Urinary bladder (tissue), 4 donors: ENCODE data around the gene NCMAP. TPM values are rescaled to one million over a fixed set of nuclear protein-coding genes. Genes with fewer than 3 reads are reported as not detected.
A peak's percentile ranks its signal among the peaks of the same experiment; 100 is the strongest.
"Not testable (repeated sequence)": the region's sequence is repeated elsewhere in the genome, so short reads cannot be mapped to it uniquely, and the experiment has no call there.

Experiments
- DNase-seq: peaks from one replicate; pipeline ENCODE4 v3.0.0-alpha.2; 2015; ENCODE audit errors: extremely low spot score
- H3K27ac ChIP-seq: one replicate; pipeline ENCODE4 v1.5.1; 2013; ENCODE audit warnings: low read depth, mild to moderate bottlenecking, moderate library complexity
- H3K36me3 ChIP-seq: one replicate; pipeline ENCODE4 v1.6.1; 2013; ENCODE audit warnings: mild to moderate bottlenecking, moderate library complexity; ENCODE audit not compliant: insufficient read depth
- H3K4me1 ChIP-seq: one replicate; pipeline ENCODE4 v1.6.1; 2013; ENCODE audit warnings: mild to moderate bottlenecking, moderate library complexity; ENCODE audit not compliant: insufficient read depth
- H3K4me3 ChIP-seq: one replicate; pipeline ENCODE4 v1.5.1; 2013; ENCODE audit warnings: low read depth, low read length
- WGBS: extraction: QIAGEN DNeasy Blood & Tissue Kit; methylation state at CpG from one replicate; pipeline ENCODE4 v1.1.7; 2013; 5-methylcytosine and 5-hydroxymethylcytosine counted together
- polyA plus RNA-seq: library from polyadenylated mRNA; stranded (reverse); fragments of 200-250 nt; gene quantifications from one replicate; pipeline ENCODE4 v1.2.3, GENCODE V29; 2013
- total RNA-seq: library from RNA; depleted of rRNA; stranded (reverse); fragments of >200 nt; gene quantifications from one replicate; pipeline ENCODE4 v1.2.3, GENCODE V29; 2014
- donor health status: healthy with polysubstance abuse.
- donor health status: healthy.

NCMAP gene, protein sequence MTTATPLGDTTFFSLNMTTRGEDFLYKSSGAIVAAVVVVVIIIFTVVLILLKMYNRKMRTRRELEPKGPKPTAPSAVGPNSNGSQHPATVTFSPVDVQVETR
- total RNA-seq = 0.16 TPM
- polyA plus RNA-seq = 0.20 TPM

DNA sequence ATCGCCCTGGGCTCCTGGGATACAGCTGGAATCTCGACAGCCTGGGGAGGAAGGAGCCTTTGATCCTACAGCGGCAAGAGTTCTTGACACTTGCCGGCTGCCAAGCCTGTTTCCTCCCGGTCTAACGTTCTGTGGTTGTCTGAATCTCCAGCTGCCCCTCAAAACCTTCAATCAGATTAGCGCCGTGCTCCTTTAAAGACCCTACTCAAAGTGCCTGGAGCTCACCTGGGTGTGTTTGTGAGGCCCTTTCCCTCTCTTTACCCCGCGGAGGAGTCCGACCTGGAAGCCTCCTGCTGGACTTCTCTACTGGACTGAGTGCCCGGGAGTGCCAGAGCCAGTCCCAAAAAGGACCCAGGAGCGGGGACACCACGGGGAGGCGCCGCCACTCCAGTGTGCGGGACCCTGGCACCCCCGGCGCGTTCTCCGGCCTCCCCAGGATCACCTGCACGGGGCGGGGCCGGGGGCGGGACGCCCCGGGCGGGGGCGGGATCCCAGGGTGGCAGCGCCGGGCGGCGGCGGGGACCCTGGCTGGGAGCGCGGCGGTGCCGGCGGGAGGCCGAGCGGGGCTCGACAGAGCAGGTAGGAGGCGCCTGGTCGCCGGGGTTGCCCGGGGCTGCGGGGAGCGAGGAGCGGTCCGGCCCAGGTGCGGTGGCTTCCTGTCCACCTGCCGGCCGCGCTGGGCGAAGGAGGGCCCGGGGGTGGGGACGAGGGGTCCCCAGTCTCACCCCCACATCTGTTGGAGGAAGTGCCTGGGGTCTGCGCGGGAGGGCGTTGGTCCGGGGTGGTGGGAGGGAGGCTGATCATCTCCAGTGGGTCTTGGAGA is at the start of gene NCMAP:
Gene NCMAP, plus strand, starts transcription at position 497 of the 823 bp plus-strand sequence. CDS start 39,344 bp downstream, outside the sequence.
- DNase-seq = no peak

DNA sequence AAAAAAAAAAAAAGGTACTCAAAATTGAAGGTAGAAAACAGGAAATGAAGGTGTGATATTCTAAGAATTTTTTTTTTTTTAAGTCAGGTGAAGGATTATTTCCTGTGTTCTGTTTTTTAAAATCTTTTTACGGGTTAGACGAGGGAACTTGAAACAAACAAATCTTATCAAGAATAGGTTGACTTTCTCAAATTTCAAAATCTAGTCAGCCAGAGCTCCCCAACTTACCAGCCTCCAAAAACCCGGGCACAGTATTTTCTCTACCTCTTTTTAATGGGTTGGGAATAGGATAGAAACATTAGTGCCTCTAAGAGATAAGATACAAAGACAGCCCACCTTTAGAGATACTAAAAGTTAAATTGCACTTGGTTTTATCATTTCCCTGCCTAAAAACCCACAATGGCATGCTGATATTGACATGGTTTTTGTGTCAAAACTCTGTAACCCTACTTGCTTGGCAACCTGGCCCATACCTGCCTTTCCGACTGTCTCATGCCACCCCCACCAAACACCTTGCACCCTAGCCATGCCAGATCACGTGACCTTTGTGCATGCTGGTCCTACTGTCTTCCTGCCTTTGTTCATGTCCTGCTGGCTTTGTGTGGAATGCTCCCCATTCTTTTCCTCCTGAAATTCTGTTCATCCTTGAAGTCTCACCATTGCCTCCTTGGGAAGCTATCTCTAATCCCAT is 49.1 kb upstream of the NCMAP start:
- H3K36me3 ChIP-seq = no peaks in the 10 kb centered on the region
- H3K27ac ChIP-seq = no peak overlapping the region
- 79% methylated on average over 5 of the region's 5 CpGs for WGBS
- DNase-seq = no peak
- H3K4me3 ChIP-seq = no peak overlapping the region
- H3K4me1 ChIP-seq = no peaks in the 10 kb centered on the region

More for the DNA sequence above, at the start of gene NCMAP:
- no peak within 1 kb of the TSS for H3K27ac ChIP-seq
- H3K4me1 ChIP-seq = no peaks in the 10 kb centered on the region
- H3K4me3 ChIP-seq = peak within 1 kb of the TSS; percentile 40
- no peaks in the 10 kb centered on the region for H3K36me3 ChIP-seq
- WGBS = 5% methylated on average over 61 of the region's 61 CpGs

DNA sequence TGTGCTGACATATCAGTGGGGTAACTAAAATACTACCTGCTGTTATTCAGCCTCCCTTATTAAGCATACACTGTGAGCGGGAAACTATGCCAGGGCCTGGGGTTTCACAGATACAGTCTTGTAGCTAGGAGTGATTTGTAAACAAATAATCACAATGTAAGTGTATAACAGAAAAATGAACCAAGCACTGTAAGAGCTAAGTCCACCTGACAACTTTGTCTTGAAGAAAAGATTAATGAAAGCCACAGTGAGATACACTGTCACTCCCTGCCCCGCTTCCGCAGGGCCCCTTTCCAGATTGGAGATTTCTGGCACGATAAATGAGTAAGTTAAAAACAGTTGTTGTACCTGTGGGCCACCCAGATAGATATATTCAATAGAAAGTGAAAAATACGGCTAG is 48.5 kb upstream of the NCMAP start:
- no peaks in the 10 kb centered on the region for H3K36me3 ChIP-seq
- DNase-seq = no peak
- no peak overlapping the region for H3K4me3 ChIP-seq
- WGBS = 87% methylated on average over 5 of the region's 5 CpGs
- H3K27ac ChIP-seq = no peak overlapping the region
- no peaks in the 10 kb centered on the region for H3K4me1 ChIP-seq

DNA sequence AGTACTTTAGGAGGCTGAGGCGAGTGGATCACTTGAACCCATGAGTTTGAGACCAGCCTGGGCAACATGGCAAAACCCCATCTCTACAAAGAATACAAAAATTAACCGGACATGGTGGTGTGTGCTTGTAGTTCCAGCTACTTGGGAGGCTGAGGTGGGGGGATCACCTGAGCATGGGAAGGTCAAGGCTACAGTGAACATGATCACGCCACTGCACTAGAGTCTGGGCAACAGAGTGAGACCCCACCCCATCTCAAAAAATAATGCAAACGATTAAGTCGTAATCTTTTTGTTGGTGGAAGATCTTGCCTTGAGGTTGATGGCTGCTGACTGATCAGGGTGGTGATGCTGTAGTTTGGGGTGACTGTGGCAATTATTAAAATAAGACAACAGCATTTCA is 47.0 kb upstream of the NCMAP start:
- Histone ChIP-seq H3K4me3 (no peak overlapping the region), H3K27ac (no peak overlapping the region), H3K4me1 (no peaks in the 10 kb centered on the region), H3K36me3 (no peaks in the 10 kb centered on the region)
- 94% methylated on average over 5 of the region's 5 CpGs for WGBS
- no peak for DNase-seq

DNA sequence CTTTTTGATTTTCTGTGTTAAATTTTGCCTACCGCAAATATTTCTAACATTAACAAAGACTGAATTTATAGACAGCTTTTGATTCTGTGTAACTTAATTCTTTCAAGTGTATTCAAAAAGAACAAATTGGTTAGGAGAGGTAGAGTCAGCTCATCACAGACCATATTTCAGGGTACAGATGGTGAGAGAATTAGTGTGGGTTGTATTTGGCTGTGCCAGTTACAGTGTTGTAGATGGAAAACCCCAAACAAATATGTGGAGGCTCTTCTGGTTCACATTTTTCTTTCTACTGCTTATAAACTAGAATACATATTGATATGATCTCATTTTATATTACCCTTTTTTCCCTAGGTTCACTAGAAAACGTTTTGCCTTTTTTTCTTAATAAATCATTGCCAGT is 42.2 kb upstream of the NCMAP start:
- no peaks in the 10 kb centered on the region for H3K4me1 ChIP-seq
- peaks cover 2% of the 10 kb centered on the region for H3K36me3 ChIP-seq
- H3K4me3 ChIP-seq = no peak overlapping the region
- no peak for DNase-seq
- 61% methylated on average over 2 of the region's 2 CpGs for WGBS
- H3K27ac ChIP-seq = no peak overlapping the region

DNA sequence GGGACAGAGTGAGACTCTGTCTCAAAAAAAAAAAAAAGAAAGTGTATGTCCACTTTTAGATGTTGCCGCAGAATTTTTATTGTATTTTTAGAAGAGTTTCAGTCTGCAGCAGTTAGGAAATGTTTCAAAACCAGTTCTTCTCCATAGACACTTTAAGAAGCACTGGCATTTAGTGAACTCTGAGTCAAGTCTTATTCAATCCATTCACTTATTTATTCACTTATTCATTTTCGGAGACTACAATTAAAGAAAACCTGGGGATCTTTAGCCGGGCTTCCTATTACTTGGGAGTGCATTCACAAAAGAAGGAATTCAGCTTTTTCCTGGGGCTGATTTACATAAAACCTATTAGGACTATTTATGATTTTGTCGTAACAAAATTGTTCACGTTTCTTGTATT is 40.9 kb upstream of the NCMAP start:
- Histone ChIP-seq H3K36me3 (peaks cover 2% of the 10 kb centered on the region), H3K4me1 (no peaks in the 10 kb centered on the region), H3K4me3 (no peak overlapping the region), H3K27ac (no peak overlapping the region)
- DNase-seq = no peak
- WGBS = 93% methylated on average over 5 of the region's 5 CpGs

DNA sequence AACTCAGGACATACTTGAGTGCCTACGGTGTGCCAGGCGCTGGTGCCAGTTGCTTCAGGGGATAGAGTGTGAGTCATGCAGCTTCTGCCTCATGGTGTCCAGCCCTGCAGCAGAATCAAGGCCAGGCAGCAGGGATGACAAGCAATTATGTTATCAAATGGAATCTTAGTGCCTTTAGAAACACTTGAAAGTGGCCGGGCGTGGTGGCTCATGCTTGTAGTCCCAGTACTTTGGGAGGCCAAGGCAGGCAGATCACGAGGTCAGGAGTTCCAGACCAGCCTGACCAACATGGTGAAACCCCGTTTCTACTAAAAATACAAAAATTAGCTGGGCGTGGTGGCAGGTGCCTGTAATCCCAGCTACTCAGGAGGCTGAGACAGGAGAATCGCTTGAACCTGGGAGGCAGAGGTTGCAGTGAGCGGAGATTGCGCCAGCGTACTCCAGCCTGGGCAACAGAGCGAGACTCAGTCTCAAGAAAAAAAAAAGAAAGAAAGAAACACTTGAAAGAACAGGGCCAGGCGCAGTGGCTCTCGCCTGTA is 40.1 kb upstream of the NCMAP start:
- WGBS = 91% methylated on average over 14 of the region's 14 CpGs

DNA sequence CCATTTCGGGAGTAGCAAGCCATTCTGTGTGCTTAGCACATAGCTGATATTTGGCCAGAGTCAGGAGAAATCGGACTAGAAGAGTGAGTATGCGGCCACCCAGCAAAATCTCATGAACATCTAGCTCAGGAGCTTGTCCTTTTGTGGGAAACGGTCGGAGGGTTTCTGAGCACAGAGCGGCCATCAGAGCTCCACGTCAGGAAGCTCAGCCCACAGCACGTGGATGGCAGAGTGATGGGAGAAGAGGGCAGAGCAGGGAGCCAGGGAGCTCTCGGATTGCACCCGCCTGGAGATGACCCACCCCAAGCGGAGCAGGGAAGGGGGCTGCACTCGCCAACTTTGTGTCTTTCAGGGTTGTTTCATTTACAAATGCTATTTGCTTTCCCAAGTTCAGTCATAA is 39.4 kb upstream of the NCMAP start:
- WGBS = 72% methylated on average over 12 of the region's 12 CpGs
- Histone ChIP-seq H3K27ac (no peak overlapping the region), H3K36me3 (peaks cover 4% of the 10 kb centered on the region), H3K4me3 (no peak overlapping the region), H3K4me1 (no peaks in the 10 kb centered on the region)
- no peak for DNase-seq

More for the DNA sequence above, 40.1 kb upstream of the NCMAP start:
- DNase-seq, H3K36me3 ChIP-seq, H3K4me3 ChIP-seq, H3K4me1 ChIP-seq, H3K27ac ChIP-seq: not testable (repeated sequence)

DNA sequence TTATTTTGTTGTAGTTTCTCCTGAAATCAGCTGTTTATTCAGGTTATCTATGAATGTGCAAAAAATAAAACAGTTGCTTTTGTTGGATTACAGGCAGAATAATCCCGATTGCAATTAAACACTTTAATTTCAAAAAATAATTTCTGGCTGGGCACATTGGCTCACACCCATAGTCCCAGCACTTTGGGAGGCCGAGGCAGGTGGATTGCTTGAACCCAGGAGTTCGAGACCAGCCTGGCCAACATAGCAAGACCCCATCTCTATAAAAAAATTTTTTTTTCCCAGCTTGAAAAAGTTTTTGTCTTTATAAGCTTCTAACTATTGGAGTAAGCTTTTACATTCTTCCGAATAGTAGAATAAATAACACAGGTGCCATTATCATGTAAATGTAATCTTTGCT is 38.0 kb upstream of the NCMAP start:
- Histone ChIP-seq H3K36me3 (peaks cover 4% of the 10 kb centered on the region), H3K4me3 (no peak overlapping the region), H3K27ac (no peak overlapping the region), H3K4me1 (no peaks in the 10 kb centered on the region)
- 93% methylated on average over 4 of the region's 4 CpGs for WGBS
- DNase-seq = no peak

DNA sequence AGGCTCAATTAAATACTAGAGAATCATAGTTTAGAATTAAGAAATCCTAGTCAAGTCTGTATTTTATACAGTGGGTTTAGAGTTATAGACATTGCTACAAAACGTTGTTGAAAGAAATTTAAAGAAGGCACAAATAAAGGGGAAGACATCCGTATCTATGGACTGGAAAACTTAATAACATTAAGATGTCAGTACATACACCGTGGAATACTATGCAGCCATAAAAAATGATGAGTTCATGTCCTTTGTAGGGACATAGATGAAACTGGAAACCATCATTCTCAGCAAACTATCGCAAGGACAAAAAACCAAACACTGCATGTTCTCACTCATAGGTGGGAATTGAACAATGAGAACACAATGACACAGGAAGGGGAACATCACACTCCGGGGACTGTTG is 35.6 kb upstream of the NCMAP start:
- not testable (repeated sequence) for DNase-seq, H3K4me3 ChIP-seq, H3K27ac ChIP-seq, H3K36me3 ChIP-seq, H3K4me1 ChIP-seq
- 93% methylated on average over 5 of the region's 5 CpGs for WGBS

DNA sequence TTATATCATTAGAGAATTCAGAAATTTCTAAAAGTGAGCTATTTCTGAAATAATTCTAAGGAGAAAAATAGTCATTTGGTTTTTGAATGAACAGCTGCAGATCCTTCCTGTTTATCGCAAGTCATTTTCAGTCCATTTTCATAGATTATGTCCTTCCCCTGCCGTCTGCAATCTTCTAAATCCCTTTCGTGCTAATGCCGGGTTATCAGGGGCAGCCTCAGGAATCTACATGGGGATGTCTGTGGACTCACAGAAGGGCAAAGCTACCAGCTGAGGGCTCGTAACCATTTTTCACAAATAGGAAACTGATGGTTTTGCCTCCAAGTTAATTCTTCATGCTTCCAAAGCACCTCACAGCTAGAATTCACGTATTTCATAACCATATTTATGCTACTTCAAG is 30.3 kb upstream of the NCMAP start:
- Histone ChIP-seq H3K4me1 (no peaks in the 10 kb centered on the region), H3K4me3 (no peak overlapping the region), H3K36me3 (peaks cover 5% of the 10 kb centered on the region), H3K27ac (no peak overlapping the region)
- no peak for DNase-seq
- 64% methylated on average over 6 of the region's 6 CpGs for WGBS

DNA sequence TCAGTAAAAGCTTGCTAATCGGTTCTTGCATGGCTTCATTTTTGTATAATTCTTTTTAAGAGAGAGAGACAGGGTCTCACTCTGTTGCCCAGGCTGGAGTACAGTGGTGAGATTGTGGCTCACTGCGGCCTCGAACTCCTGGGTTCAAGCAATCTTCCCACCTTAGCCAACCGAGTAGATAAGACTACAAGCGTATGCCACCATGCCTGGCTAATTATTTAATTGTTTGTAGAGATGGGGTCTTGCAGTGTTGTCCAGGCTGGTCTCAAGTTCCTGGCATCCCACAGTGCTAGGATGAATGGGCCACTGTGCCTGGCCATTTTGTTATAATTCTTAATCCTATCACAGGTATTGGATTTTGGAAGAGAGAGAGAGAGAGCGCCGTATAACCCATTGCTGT is 29.8 kb upstream of the NCMAP start:
- no peak for DNase-seq
- 74% methylated on average over 7 of the region's 7 CpGs for WGBS
- H3K27ac ChIP-seq = no peak overlapping the region

DNA sequence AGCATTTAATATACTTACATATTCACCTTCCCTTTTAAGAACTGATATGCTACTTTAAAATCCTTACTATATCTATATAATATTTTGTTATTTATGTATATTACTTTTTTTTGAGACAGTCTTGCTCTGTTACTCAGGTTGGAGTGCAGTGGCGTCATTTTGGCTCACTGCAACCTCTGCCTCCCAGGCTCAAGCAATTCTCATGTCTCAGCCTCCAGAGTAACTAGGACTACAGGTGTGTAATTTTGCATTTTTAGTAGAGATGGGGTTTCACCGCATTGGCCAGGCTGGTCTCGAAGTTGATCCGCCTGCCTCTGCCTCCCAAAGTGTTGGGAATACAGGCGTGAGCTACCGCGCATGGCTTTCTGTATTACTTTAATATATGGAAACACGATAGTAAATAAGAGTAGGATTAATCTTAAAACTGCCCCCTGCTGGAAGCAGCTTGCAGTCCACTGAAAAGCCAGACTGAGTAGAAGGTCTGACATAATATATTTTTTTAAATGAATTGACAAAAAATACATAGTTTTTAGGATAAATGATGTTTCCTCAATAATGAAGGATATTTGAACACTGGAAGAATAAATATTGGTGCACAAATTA is 28.8 kb upstream of the NCMAP start:
- Histone ChIP-seq H3K27ac (no peak overlapping the region), H3K36me3 (peaks cover 3% of the 10 kb centered on the region), H3K4me1 (no peaks in the 10 kb centered on the region), H3K4me3 (no peak overlapping the region)
- no peak for DNase-seq
- 88% methylated on average over 8 of the region's 8 CpGs for WGBS

More for the DNA sequence above, 29.8 kb upstream of the NCMAP start:
- Histone ChIP-seq H3K4me3 (no peak overlapping the region), H3K36me3 (peaks cover 3% of the 10 kb centered on the region), H3K4me1 (no peaks in the 10 kb centered on the region)
